Fibroblast of pulmonary artery (primary cell): ENCODE data around the gene MARK1.

Source experiments
- DNase-seq: peaks from one replicate; pipeline ENCODE4 v3.0.0-alpha.2; 2010; ENCODE audit warnings: low read depth
- H3K4me3 ChIP-seq: replicated peaks from 2 replicates; pipeline ENCODE4 v1.5.1; 2011; ENCODE audit warnings: low read depth, mild to moderate bottlenecking, control low read depth, low read length, moderate library complexity
- TF ChIP-seq, protein P1 (sequence below): IDR thresholded peaks from 2 replicates; pipeline ENCODE4 v1.5.1; 2011; ENCODE audit warnings: mild to moderate bottlenecking, control low read depth, low read length, inconsistent platforms; ENCODE audit errors: missing control alignments

The MARK1 gene

DNA sequence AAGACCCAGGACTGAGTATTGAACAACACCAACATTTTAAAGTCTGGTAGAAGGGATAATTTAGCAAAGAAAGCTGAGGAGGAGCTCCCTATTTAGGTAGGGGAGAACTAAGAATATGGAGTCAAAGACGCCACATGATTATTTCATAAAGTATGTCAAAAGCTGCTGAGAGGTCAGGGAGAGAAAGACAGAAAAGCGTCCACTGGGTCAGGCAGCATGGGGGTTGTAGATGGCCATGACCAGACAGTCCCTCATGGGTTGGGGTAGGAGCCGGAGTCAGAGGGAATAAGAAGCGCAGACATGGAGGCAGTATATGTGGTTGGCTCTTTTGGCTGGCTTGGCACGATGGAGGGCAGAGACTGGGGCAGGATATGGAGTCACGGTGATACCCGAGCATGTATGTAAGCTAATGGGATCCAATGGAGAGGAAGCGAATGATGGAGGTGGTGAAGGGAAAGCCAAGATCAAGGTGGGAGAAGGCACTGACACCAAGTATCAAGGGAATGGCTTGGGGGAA lies 167.0 kb downstream of the MARK1 start:
- H3K4me3 ChIP-seq = no peak overlapping the region
- no peak for DNase-seq
- TF ChIP-seq, protein P1, sequence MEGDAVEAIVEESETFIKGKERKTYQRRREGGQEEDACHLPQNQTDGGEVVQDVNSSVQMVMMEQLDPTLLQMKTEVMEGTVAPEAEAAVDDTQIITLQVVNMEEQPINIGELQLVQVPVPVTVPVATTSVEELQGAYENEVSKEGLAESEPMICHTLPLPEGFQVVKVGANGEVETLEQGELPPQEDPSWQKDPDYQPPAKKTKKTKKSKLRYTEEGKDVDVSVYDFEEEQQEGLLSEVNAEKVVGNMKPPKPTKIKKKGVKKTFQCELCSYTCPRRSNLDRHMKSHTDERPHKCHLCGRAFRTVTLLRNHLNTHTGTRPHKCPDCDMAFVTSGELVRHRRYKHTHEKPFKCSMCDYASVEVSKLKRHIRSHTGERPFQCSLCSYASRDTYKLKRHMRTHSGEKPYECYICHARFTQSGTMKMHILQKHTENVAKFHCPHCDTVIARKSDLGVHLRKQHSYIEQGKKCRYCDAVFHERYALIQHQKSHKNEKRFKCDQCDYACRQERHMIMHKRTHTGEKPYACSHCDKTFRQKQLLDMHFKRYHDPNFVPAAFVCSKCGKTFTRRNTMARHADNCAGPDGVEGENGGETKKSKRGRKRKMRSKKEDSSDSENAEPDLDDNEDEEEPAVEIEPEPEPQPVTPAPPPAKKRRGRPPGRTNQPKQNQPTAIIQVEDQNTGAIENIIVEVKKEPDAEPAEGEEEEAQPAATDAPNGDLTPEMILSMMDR = no peak

DNA sequence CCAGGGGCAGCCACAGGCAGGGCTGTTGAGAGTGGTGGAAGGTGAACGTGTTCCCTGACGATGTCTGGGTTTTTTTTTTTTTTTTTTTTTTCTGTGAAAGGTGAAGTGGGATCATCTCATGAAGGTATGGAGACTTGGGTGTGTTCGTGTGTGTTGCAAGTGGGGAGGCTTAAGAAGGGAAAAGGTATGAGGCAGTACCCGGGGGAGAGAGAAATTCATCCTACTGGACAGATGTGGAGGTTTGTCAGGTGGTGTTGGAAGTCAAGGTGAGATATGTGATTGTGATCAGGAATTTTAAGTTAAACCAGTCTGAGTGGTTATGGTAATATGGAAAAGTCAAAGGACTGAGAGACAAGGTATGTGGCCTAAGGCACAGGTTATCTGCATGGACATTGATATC lies 167.5 kb downstream of the MARK1 start:
- TF ChIP-seq, protein P1 = no peak
- DNase-seq = no peak
- H3K4me3 ChIP-seq = no peak overlapping the region

DNA sequence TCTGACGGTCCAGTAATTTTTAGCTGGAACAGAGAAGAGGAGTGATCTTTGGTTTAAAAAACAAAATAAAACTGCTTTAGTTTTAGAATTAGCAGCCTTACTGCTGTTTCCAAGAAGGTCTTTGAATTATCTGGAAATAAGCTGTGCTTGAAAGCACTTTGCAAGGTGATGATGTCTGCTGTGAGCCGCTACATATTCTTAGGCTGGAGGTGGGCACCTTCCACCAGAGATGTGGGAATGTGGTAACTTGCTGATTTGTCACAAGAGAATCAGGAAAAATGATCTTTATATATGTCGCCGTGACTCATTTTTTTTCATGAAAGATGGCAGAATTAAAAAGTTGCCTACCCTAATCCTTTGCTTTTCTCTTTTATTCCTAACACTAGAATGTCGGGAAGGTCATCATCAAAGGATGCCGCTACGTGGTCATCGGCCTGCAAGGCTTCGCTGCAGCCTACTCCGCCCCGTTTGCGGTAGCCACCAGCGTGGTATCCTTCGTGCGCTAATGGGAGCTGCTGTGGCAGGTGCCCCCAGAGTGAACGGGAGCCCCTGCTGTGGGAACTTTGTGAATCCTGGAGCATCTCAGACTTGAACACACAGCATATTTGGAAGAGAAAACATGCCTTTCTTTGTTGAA lies 168.4 kb downstream of the MARK1 start:
- TF ChIP-seq, protein P1 = no peak
- no peak overlapping the region for H3K4me3 ChIP-seq
- no peak for DNase-seq

DNA sequence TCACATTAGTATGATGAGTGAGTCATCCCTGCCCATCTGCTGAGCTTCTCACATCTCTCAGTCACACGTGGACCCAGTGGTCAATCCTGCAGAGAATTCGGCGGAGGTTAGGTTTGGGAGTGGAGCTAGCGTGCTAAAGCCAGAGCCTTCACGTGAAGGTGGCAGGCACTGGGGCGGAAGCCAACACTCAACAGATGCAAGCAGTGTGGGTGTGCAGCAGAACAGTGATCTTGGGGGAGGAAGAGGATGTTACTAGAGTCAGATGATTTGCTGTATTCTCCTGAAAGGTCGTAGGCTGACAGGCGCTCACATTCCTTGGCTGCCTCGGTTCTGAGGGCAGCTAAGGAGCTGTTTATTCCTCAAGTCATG lies 168.9 kb downstream of the MARK1 start:
- no peak overlapping the region for H3K4me3 ChIP-seq
- peak; percentile 42 for DNase-seq
- TF ChIP-seq, protein P1 = no peak

DNA sequence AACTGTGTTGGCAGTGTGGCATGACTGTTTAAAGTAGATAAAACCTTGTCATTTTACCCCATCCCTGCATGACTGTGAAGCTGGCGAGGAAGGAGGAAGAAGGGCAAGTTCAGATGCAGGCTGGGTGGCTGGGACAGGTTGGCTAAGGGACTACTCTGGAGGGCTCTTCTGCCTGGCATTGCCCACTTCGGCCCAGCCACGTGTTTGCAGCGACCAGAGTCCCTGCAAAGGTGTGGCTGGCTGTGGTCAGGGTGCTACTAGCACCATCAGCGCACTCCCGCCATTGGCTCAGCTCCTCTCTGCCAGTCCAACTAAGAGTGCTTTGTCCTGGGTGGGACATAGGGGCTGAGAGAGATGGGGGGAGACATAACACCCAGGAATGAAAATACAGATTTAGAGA lies 169.4 kb downstream of the MARK1 start:
- DNase-seq = no peak
- no peak overlapping the region for H3K4me3 ChIP-seq
- TF ChIP-seq, protein P1 = no peak

DNA sequence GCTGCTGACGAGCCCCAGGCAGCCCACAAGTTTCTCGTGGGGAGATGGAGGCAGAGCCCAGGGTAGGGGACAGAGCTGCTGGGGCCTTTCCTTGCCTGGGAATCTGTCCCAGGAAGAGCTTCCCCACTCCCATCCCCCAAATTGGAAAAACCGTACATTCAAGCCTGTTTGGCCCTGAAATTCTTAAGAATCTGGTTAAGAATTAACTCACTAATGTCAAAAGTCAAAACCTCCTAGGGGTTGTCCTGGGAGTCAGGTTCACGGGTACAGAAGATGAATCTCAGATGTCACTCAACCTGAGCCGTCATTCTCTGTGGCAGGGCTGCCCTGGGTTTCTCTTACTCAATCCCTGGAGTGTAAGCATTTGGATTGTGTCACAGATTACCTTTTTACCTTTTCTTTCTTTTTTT lies 170.7 kb downstream of the MARK1 start:
- H3K4me3 ChIP-seq = no peak overlapping the region
- TF ChIP-seq, protein P1 = no peak
- DNase-seq = no peak

DNA sequence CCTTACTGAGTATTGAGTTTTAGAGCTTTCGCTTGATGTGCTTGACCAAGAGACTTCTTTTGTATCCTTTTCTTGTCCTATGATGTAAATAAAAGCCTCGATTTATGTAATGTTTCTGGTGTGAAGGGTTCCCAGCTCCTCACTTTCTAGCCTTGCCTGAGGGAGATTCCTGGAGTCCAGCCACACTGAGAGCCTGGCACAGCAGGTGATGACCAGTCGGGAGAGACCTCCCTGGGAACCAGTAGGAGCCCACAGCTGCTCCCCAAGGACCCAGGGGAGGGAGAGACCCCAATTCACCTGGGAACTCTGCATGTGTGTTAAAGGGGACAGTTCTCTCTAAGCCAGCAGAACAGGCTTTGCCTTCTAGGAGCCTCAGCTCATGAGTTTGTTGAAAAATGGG lies 171.1 kb downstream of the MARK1 start:
- TF ChIP-seq, protein P1 = no peak
- no peak overlapping the region for H3K4me3 ChIP-seq
- DNase-seq = no peak
